HG02610 (cell line): ENCODE measurements around the gene ALKBH7.

Experiments
- ATAC-seq: cut with Tn5 transposase; IDR thresholded peaks from one replicate; pipeline ENCODE4 v1.9.1; 2021; ENCODE audit warnings: mild to moderate bottlenecking, moderate library complexity; ENCODE audit not compliant: unreplicated experiment

The ALKBH7 gene

DNA sequence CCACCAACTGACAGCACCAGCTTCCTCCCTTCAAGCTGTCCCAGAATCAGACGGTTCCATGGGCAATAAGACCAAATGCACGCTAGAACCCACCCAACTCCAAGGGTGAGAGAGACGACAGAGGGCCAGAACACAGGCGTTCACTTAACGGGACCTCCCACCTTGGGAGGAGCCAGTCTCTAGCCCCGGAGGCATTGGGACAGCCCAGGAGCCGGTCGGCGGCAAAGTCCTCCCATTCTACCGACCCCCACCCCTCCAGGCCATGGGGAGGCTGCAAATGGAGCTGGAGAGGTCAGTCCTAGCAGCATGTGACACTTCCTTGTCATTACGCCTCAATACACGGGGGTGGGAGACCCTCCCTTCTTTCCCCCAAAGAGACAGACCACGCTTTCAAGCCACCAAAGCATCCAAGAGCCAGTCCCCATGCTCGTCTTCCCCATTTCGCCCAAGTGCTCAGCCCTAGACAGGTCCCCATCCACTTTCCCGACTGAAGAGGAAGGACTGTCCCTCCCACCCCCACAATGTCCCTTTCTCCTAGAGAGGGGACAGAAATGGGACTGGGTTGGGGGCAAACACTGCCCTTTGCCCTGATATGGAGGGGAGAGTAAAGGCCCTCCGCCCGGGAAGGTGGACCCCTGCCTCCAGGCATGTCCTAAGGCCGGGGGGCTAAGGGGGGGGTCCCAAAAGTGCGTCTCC is 51.1 kb downstream of the ALKBH7 start:
- no peak for ATAC-seq

DNA sequence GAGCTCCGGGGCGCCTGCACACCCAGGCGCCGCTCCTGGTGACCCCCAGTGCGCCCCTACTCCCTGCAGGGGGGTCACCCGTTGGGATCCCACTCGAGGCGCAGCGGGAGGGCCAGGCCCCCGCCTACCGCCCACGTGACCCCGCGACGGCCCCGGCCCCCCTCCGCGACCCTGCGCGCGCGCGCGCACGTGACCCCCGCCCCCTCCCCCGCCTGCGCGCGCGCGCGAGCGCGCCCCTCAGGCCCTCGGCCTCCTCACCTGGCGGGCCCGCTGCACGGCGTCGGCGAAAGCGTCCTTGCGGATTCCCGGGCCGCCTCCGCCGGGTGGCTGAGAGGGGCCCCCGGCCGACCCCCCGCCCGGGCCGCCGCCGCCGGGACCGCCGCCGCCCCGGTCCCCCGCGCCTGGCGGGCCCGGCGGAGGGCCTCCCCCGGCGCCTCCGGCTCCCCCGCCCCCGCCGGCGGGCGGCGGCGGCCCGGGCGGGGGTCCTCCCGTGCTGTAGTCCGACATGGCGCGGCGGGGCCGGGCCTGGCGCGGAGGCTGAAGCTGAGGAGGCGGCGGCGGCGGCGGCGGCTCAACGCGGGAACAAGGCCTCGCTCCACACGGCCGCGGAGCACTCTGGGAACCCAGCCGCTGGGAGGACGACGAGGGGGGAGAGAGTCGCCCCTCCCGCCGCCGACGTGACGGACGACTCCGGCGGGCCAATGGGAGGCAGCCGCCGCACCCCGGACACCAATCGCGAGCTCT is 51.8 kb downstream of the ALKBH7 start, which contains the start of gene KHSRP:
Gene KHSRP, minus strand, starts transcription at position 617 of the 744 bp plus-strand sequence. Its CDS starts 110 bp downstream, at position 507.
- ATAC-seq: no peak
